Measurements from ENCODE around the gene MYO1G. TPM values are rescaled to one million over a fixed set of nuclear protein-coding genes. Genes with fewer than 3 reads are reported as not detected.

MYO1G gene
- total RNA-seq, 1 experiment from 2014 or later = 0.08 TPM

- DNase-seq (ENCODE audit: low spot score) = no peak
Observed at GRCh38 chr7:44981035-44981706, 2.4 kb upstream of the MYO1G start.

- no peak for DNase-seq (ENCODE audit: low spot score)
Observed at GRCh38 chr7:44980393-44981034, 1.7 kb upstream of the MYO1G start.

- DNase-seq (ENCODE audit: low spot score) = no peak
Observed at GRCh38 chr7:44979481-44980392, 922 bp upstream of the MYO1G start.

GRCh38 chr7:44977959-44978335 lies 868 bp downstream of the MYO1G start:
- no peak for DNase-seq (ENCODE audit: low spot score)

- DNase-seq (ENCODE audit: low spot score) = no peak
Observed at GRCh38 chr7:44977304-44977958, 1.4 kb downstream of the MYO1G start.

- no peak for DNase-seq (ENCODE audit: low spot score)
Observed at GRCh38 chr7:44976746-44977196, 2.0 kb downstream of the MYO1G start.

- no peak for DNase-seq (ENCODE audit: low spot score)
Observed at GRCh38 chr7:44976040-44976745, 2.6 kb downstream of the MYO1G start.

- no peak for DNase-seq (ENCODE audit: low spot score)
Observed at GRCh38 chr7:44975331-44976039, 3.3 kb downstream of the MYO1G start.

- DNase-seq (ENCODE audit: low spot score) = no peak
Observed at GRCh38 chr7:44974549-44974948, 4.3 kb downstream of the MYO1G start.

- DNase-seq (ENCODE audit: low spot score) = peak; percentile 68
Observed at GRCh38 chr7:44973610-44974401, 5.0 kb downstream of the MYO1G start.

GRCh38 chr7:44972562-44972961 lies 6.3 kb downstream of the MYO1G start:
- no peak for DNase-seq (ENCODE audit: low spot score)

- DNase-seq (ENCODE audit: low spot score) = no peak
Observed at GRCh38 chr7:44971902-44972441, 6.8 kb downstream of the MYO1G start.

GRCh38 chr7:44971188-44971901 lies 7.5 kb downstream of the MYO1G start:
- DNase-seq (ENCODE audit: low spot score) = no peak

GRCh38 chr7:44970523-44971051 lies 8.2 kb downstream of the MYO1G start:
- no peak for DNase-seq (ENCODE audit: low spot score)

- DNase-seq (ENCODE audit: low spot score) = no peak
Observed at GRCh38 chr7:44969701-44970522, 8.9 kb downstream of the MYO1G start.

- no peak for DNase-seq (ENCODE audit: low spot score)
Observed at GRCh38 chr7:44969049-44969700, 9.6 kb downstream of the MYO1G start.
